H1 (cell line): Measurements from ENCODE around the gene IQCH.

Experiments used
- ATF2 ChIP-seq: IDR thresholded peaks from 2 replicates; pipeline ENCODE4 v1.6.1; 2012; ENCODE audit warnings: low read length, inconsistent platforms
- CBX8 ChIP-seq: fragments of 300-800, 300-1000 bp; sonication (generic); IDR thresholded peaks from 2 replicates; pipeline ENCODE4 v1.7.1; 2016; ENCODE audit warnings: low read depth, low read length, borderline replicate concordance
- CTCF ChIP-seq, 3 experiments: IDR thresholded peaks; 1 replicate in 2 of 3; 2 replicates in 1 of 3; pipeline versions ENCODE4 v1.5.1 to v1.6.1; 2011; ENCODE audit warnings: low read length in 3 of 3, mild to moderate bottlenecking in 3 of 3, inconsistent platforms in 2 of 3, low read depth in 1 of 3, moderate library complexity in 1 of 3; ENCODE audit not compliant: insufficient read depth in 1 of 3; ENCODE audit errors: control extremely low read depth in 1 of 3
- GABPA ChIP-seq: IDR thresholded peaks from 2 replicates; pipeline ENCODE4 v1.6.1; 2011; ENCODE audit warnings: mild to moderate bottlenecking, low read length, moderate library complexity, borderline replicate concordance; ENCODE audit not compliant: insufficient read depth
- HDAC2 ChIP-seq, 2 experiments: fragments of 300-600 bp in 1 of 2; sonication (generic) in 1 of 2; IDR thresholded peaks; 2 replicates each; pipeline ENCODE4 v1.6.1; 2011 to 2012; ENCODE audit warnings: low read depth in 2 of 2, low read length in 2 of 2, mild to moderate bottlenecking in 2 of 2, moderate library complexity in 2 of 2, borderline replicate concordance in 1 of 2, inconsistent platforms in 1 of 2
- HDAC6 ChIP-seq: IDR thresholded peaks from one replicate; pipeline ENCODE4 v1.7.1; 2012; ENCODE audit warnings: low read depth, mild to moderate bottlenecking, inconsistent platforms, low read length, moderate library complexity
- NRF1 ChIP-seq: IDR thresholded peaks from 2 replicates; pipeline ENCODE4 v1.6.1; 2011; ENCODE audit warnings: mild to moderate bottlenecking, low read depth, low read length, improper control_type of control experiment
- POLR2AphosphoS5 ChIP-seq: IDR thresholded peaks from 2 replicates; pipeline ENCODE4 v1.6.1; 2011; ENCODE audit warnings: low read depth, low read length
- RAD21 ChIP-seq, 2 experiments: IDR thresholded peaks in 1 of 2; conservative IDR thresholded peaks in 1 of 2; 2 replicates each; pipeline ENCODE4 v1.6.1; 2011; ENCODE audit warnings: low read depth in 2 of 2, low read length in 2 of 2, improper control_type of control experiment in 1 of 2, inconsistent platforms in 1 of 2, mild to moderate bottlenecking in 1 of 2, moderate library complexity in 1 of 2
- SP1 ChIP-seq: IDR thresholded peaks from 2 replicates; pipeline ENCODE4 v1.6.1; 2011; ENCODE audit warnings: low read depth, low read length
- TEAD4 ChIP-seq: IDR thresholded peaks from 2 replicates; pipeline ENCODE4 v1.6.1; 2012; ENCODE audit warnings: low read depth, low read length, inconsistent platforms, mixed read lengths

- TF ChIP-seq CBX8: no peak
- TF ChIP-seq TEAD4: no peak
- no peak for TF ChIP-seq ATF2
- TF ChIP-seq POLR2AphosphoS5: no peak
- no peak for TF ChIP-seq CTCF (IDR thresholded peaks at IDR 0.05; ENCODE audit: control extremely low read depth in 1 of 3, insufficient read depth in 1 of 3, low read depth in 1 of 3, low read length in 3 of 3)
- TF ChIP-seq HDAC6: no peak
- TF ChIP-seq RAD21 (IDR thresholded peaks at IDR 0.05 in 1 of 2, conservative IDR thresholded peaks at IDR 0.05 in 1 of 2; ENCODE audit: low read depth in 2 of 2, low read length in 2 of 2): no peak
- TF ChIP-seq GABPA: no peak
- no peak for TF ChIP-seq HDAC2 (IDR thresholded peaks at IDR 0.05; ENCODE audit: borderline replicate concordance in 1 of 2, low read depth in 2 of 2, low read length in 2 of 2)
- TF ChIP-seq SP1: no peak
- no peak for TF ChIP-seq NRF1
These were observed 26.3 kb upstream of the IQCH start for GRCh38 chr15:67228286-67228685.
